Tibial artery (tissue), 4 donors: ENCODE data around the gene MXI1.

Source experiments
- DNase-seq, 2 donors: peaks; one replicate each; pipeline ENCODE4 v3.0.0-alpha.2; 2019
- H3K27ac ChIP-seq, 2 donors: fragments of 200-600 bp; sonication (generic) in 1 of 2; 1 replicate in 1 of 2; 2 replicates in 1 of 2; pipeline ENCODE4 v1.5.1; 2018 to 2019; ENCODE audit warnings: mild to moderate bottlenecking in 1 of 2
- H3K27me3 ChIP-seq, 2 donors: fragments of 200-600 bp; sonication (generic) in 1 of 2; one replicate each; pipeline versions ENCODE4 v1.5.1 to v1.6.0; 2016 to 2019
- H3K36me3 ChIP-seq, 3 donors: fragments of 200-600 bp; sonication (generic) in 2 of 3; one replicate each; pipeline ENCODE4 v1.5.1; 2016 to 2019; ENCODE audit warnings: mild to moderate bottlenecking in 2 of 3
- H3K4me1 ChIP-seq, 4 donors: fragments of 200-600 bp; sonication (generic) in 2 of 4; 1 replicate in 3 of 4; 2 replicates in 1 of 4; pipeline ENCODE4 v1.5.1; 2016 to 2019
- H3K4me3 ChIP-seq, 2 donors: fragments of 200-600 bp; sonication (generic) in 1 of 2; 1 replicate in 1 of 2; 2 replicates in 1 of 2; pipeline ENCODE4 v1.5.1; 2018 to 2019; ENCODE audit warnings: mild to moderate bottlenecking in 2 of 2
- H3K9me3 ChIP-seq, 3 donors: fragments of 200-600 bp; sonication (generic) in 1 of 3; one replicate each; pipeline ENCODE4 v1.5.1; 2016 to 2019
- CTCF ChIP-seq, 2 experiments: fragments of 200-600 bp in 1 of 2; fragments of 450-650 bp in 1 of 2; IDR thresholded peaks; one replicate each; pipeline ENCODE4 v1.5.1; 2017 to 2019; ENCODE audit warnings: antibody characterized with exemption in 2 of 2, mild to moderate bottlenecking in 1 of 2, moderate library complexity in 1 of 2
- intact Hi-C: fragments of 100-400 bp; cut with DNase I; formaldehyde crosslinking; loops from one replicate; pipeline ENCODE4 v1.15.0; 2023; ENCODE audit warnings: low total_unique reads

The MXI1 gene

GRCh38 chr10:110207011-110207804, at the start of gene MXI1:
Gene MXI1, plus strand, starts transcription at chr10:110207605. Its CDS starts 204 bp downstream, at chr10:110207809.
- Histone ChIP-seq H3K36me3 (no peaks in the 10 kb centered on the region), H3K4me3 (peak within 1 kb of the TSS; percentile 78 to 87), H3K27me3 (no peaks in the 10 kb centered on the region), H3K4me1 (peaks cover 0 to 14% (median 10%) of the 10 kb centered on the region in 4 donors), H3K27ac (peak within 1 kb of the TSS; percentile 96 to 99), H3K9me3 (no peaks in the 10 kb centered on the region)
- peak; percentile 81 to 89 for DNase-seq
- intact Hi-C loops = loop anchor here (5.0 to 10.0 kb wide), 3 partner anchors 65 to 338 kb away; no protein-coding TSS in a partner anchor
- TF ChIP-seq CTCF (IDR thresholded peaks at IDR 0.05) = peak in 1 of 2 experiments; percentile 16

- Histone ChIP-seq H3K36me3 (no peaks in the 10 kb centered on the region), H3K9me3 (no peaks in the 10 kb centered on the region), H3K27me3 (peaks cover 0 to 35% of the 10 kb centered on the region in 2 donors), H3K4me3 (no peak overlapping the region), H3K27ac (no peak overlapping the region), H3K4me1 (no peaks in the 10 kb centered on the region)
- no peak for TF ChIP-seq CTCF (IDR thresholded peaks at IDR 0.05)
- intact Hi-C loops = no loop called here
- no peak for DNase-seq
Measured at GRCh38 chr10:110158051-110159005, 49.1 kb upstream of the MXI1 start.

- DNase-seq = no peak
- intact Hi-C loops = no loop called here
- H3K27me3 ChIP-seq = peaks cover 0 to 36% of the 10 kb centered on the region in 2 donors
- H3K27ac ChIP-seq = no peak overlapping the region
- TF ChIP-seq CTCF (IDR thresholded peaks at IDR 0.05) = no peak
- no peaks in the 10 kb centered on the region for H3K36me3 ChIP-seq
- H3K9me3 ChIP-seq = no peaks in the 10 kb centered on the region
- no peaks in the 10 kb centered on the region for H3K4me1 ChIP-seq
- no peak overlapping the region for H3K4me3 ChIP-seq
Measured at GRCh38 chr10:110160081-110160480, 47.3 kb upstream of the MXI1 start.

GRCh38 chr10:110160522-110160921, 46.9 kb upstream of the MXI1 start:
- Histone ChIP-seq H3K27me3 (peaks cover 0 to 40% of the 10 kb centered on the region in 2 donors), H3K4me1 (no peaks in the 10 kb centered on the region), H3K36me3 (no peaks in the 10 kb centered on the region), H3K4me3 (no peak overlapping the region), H3K9me3 (no peaks in the 10 kb centered on the region), H3K27ac (no peak overlapping the region)
- intact Hi-C loops = no loop called here
- TF ChIP-seq CTCF (IDR thresholded peaks at IDR 0.05) = no peak
- DNase-seq = no peak

GRCh38 chr10:110162741-110163145, 44.7 kb upstream of the MXI1 start:
- H3K27me3 ChIP-seq = peaks cover 0 to 54% of the 10 kb centered on the region in 2 donors
- H3K27ac ChIP-seq = no peak overlapping the region
- no peak for DNase-seq
- intact Hi-C loops = no loop called here
- peaks cover 0 to under 1% (median 0%) of the 10 kb centered on the region in 4 donors for H3K4me1 ChIP-seq
- no peaks in the 10 kb centered on the region for H3K9me3 ChIP-seq
- no peak for TF ChIP-seq CTCF (IDR thresholded peaks at IDR 0.05)
- H3K36me3 ChIP-seq = no peaks in the 10 kb centered on the region
- H3K4me3 ChIP-seq = no peak overlapping the region
